Chondrocyte (in vitro differentiated cells): Measurements from ENCODE around the gene MFAP5. TPM values are rescaled to one million over a fixed set of nuclear protein-coding genes. Genes with fewer than 3 reads are reported as not detected.
A peak's percentile ranks its signal among the peaks of the same experiment; 100 is the strongest.

ENCODE experiments used
- DNase-seq: peaks from one replicate; pipeline ENCODE4 v3.0.0; 2021; ENCODE audit warnings: mixed read lengths, low spot score
- H3K27ac Mint-ChIP-seq: one replicate; pipeline ENCODE4 v1.8.0; 2021; ENCODE audit warnings: mild to moderate bottlenecking, moderate library complexity, mixed read lengths; ENCODE audit not compliant: unreplicated experiment
- H3K27me3 Mint-ChIP-seq: 2 replicates; pipeline ENCODE4 v1.8.0; 2021; ENCODE audit warnings: low read depth, mixed read lengths
- H3K36me3 Mint-ChIP-seq: 2 replicates; pipeline ENCODE4 v1.8.0; 2021; ENCODE audit warnings: low read depth, mixed read lengths
- H3K4me1 Mint-ChIP-seq: 2 replicates; pipeline ENCODE4 v1.8.0; 2021; ENCODE audit warnings: low read depth, mild to moderate bottlenecking, mixed read lengths
- H3K4me3 Mint-ChIP-seq: one replicate; pipeline ENCODE4 v1.8.0; 2021; ENCODE audit warnings: mild to moderate bottlenecking, moderate library complexity, mixed read lengths; ENCODE audit not compliant: unreplicated experiment
- H3K9me3 Mint-ChIP-seq: 2 replicates; pipeline ENCODE4 v1.8.0; 2021; ENCODE audit warnings: low read depth, mixed read lengths
- total RNA-seq: library from RNA; stranded (reverse); gene quantifications from 3 replicates; pipeline ENCODE4 v1.2.1, GENCODE V29; 2021
- TF ChIP-seq, protein P1 (sequence below): fragments of 200-600 bp; sonication (generic); IDR thresholded peaks from 2 replicates; pipeline ENCODE4 v1.5.0; 2021; ENCODE audit warnings: antibody characterized with exemption, mild to moderate bottlenecking, moderate library complexity

MFAP5 gene
- total RNA-seq, 1 donor from 2014 or later: 40.2 TPM

DNA sequence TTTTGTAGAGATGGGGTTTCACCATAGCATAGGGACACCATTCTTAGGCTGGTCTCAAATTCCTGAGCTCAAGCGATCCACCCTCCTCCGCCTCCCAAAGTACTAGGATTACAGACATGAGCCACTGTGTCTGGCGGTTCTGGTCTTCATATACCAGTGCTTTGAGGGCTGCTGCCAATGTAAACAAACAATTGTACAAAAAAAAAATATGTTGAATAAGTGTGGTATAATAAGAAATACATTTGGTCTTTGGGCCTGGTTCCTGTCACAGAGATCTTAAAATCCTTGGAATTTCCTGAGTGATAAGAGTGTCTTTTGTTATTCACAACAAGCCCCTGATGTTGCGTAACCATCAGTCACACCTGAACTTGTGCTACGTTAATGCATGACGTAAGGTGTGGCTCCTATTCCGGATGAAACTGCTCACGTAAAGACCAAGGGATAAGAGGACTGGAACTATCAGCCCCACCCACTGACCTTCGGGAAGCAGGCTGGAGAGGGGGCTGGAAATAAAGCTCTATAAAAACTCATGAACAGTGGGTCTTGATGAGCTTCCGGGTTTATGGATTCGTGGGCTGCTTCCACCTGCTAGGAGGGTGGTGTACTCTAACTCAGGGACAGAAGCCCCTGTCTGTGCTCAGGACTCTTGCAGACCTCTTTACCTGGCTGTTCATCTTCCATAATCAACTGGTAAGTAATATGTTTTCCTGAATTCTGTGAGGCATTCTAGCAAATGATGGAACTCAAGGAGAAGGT, 18.7 kb upstream of the MFAP5 start:
- Mint-ChIP-seq H3K36me3 (no peaks in the 10 kb centered on the region), H3K9me3 (no peaks in the 10 kb centered on the region), H3K4me3 (peak overlapping the region; percentile 10), H3K4me1 (peaks cover 45% of the 10 kb centered on the region), H3K27ac (peak overlapping the region; percentile 76), H3K27me3 (no peaks in the 10 kb centered on the region)
- TF ChIP-seq, protein P1, sequence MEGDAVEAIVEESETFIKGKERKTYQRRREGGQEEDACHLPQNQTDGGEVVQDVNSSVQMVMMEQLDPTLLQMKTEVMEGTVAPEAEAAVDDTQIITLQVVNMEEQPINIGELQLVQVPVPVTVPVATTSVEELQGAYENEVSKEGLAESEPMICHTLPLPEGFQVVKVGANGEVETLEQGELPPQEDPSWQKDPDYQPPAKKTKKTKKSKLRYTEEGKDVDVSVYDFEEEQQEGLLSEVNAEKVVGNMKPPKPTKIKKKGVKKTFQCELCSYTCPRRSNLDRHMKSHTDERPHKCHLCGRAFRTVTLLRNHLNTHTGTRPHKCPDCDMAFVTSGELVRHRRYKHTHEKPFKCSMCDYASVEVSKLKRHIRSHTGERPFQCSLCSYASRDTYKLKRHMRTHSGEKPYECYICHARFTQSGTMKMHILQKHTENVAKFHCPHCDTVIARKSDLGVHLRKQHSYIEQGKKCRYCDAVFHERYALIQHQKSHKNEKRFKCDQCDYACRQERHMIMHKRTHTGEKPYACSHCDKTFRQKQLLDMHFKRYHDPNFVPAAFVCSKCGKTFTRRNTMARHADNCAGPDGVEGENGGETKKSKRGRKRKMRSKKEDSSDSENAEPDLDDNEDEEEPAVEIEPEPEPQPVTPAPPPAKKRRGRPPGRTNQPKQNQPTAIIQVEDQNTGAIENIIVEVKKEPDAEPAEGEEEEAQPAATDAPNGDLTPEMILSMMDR: no peak
- DNase-seq: no peak

DNA sequence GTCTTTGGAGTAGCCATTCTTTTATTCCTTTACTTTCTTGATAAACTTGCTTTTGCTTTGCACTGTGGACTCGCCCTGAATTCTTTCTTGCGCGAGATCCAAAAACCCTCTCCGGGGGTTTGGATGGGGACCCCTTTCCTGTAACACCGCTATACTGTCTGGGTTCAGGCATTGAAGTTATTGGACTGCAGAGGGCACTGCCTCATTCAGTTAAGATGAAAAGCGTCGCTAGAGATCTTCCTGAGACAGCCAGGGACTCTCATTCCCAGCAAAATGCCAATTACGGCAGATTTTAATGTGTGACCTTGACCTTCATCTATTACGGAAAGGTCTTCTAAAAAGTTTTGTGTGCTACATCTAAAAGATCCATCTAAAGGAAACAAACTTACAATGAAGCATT, 17.9 kb upstream of the MFAP5 start:
- Mint-ChIP-seq H3K9me3 (no peaks in the 10 kb centered on the region), H3K27me3 (no peaks in the 10 kb centered on the region), H3K27ac (no peak overlapping the region), H3K4me3 (no peak overlapping the region), H3K4me1 (peaks cover 45% of the 10 kb centered on the region), H3K36me3 (no peaks in the 10 kb centered on the region)
- TF ChIP-seq, protein P1: peak; percentile 41
- no peak for DNase-seq

DNA sequence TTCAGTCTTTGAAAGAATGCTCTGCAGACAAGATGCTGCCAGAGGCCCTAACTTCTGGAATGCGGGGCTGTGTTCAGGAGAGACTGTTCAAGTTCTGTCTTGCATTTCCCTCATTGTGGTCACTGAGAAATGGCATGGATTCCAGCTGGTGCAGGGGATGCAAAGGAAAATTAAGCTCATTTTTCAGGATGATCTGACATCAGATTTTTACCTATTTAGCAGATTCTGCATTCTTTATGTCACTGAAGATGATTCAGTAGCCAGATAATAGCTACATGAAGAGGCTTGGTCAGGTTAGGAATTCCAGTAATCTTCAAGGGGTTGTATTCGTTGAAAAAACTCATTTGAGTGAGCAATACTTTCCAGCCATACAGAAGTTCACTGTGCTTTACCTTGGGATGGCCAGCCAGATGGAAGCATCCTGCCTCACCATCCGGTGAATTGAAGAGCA, 16.1 kb upstream of the MFAP5 start:
- TF ChIP-seq, protein P1: no peak
- Mint-ChIP-seq H3K4me3 (no peak overlapping the region), H3K9me3 (no peaks in the 10 kb centered on the region), H3K27me3 (no peaks in the 10 kb centered on the region), H3K36me3 (no peaks in the 10 kb centered on the region), H3K27ac (peak overlapping the region; percentile 59), H3K4me1 (peaks cover 45% of the 10 kb centered on the region)
- no peak for DNase-seq

DNA sequence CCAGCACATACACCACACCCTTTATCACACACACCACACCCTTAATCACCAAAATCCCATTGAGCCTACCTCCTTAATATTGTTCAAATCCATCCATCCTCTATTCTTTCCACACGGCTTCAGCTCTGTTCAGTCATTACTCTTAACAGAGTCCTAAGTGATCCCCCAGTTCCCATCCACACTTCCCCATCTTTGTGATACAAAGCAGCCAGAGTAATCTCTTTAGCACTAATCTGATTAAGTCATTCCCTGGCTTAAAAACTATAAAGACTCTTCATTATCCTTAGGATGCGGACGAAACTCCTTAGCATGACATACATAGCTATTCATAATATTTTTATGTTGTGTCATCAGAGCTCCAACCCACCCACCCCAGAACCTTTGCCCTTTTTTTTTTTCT, 14.7 kb upstream of the MFAP5 start:
- TF ChIP-seq, protein P1: no peak
- no peak for DNase-seq
- Mint-ChIP-seq H3K9me3 (no peaks in the 10 kb centered on the region), H3K4me1 (peaks cover 43% of the 10 kb centered on the region), H3K4me3 (no peak overlapping the region), H3K27me3 (no peaks in the 10 kb centered on the region), H3K36me3 (no peaks in the 10 kb centered on the region), H3K27ac (no peak overlapping the region)

DNA sequence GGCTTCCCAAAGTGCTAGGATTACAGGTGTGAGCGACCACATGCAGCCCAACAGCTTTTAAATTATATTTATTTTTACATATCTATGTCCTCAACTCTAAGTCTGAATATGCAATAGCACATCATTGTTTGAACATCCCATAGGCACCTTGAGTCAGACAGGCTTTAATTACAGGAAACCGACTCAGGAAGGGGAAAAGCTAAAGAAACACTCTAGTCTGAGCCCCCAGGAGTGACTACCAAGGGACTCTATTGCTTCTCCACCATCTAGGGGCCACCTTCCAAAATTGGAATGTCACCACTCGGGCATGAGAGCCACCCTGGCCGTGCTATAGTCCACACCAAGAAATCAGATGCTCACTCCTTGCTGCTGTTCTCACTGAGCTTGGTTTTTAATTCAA, 14.0 kb upstream of the MFAP5 start:
- H3K4me3 Mint-ChIP-seq: no peak overlapping the region
- no peak for DNase-seq
- H3K36me3 Mint-ChIP-seq: no peaks in the 10 kb centered on the region
- H3K4me1 Mint-ChIP-seq: peaks cover 41% of the 10 kb centered on the region
- no peaks in the 10 kb centered on the region for H3K9me3 Mint-ChIP-seq
- TF ChIP-seq, protein P1: no peak
- no peak overlapping the region for H3K27ac Mint-ChIP-seq
- H3K27me3 Mint-ChIP-seq: no peaks in the 10 kb centered on the region
